ENCODE results near the gene HOXA11. TPM values are rescaled to one million over a fixed set of nuclear protein-coding genes. Genes with fewer than 3 reads are reported as not detected.

Gene HOXA11
- total RNA-seq, 2 donors from 2014 or later: not detected

DNA sequence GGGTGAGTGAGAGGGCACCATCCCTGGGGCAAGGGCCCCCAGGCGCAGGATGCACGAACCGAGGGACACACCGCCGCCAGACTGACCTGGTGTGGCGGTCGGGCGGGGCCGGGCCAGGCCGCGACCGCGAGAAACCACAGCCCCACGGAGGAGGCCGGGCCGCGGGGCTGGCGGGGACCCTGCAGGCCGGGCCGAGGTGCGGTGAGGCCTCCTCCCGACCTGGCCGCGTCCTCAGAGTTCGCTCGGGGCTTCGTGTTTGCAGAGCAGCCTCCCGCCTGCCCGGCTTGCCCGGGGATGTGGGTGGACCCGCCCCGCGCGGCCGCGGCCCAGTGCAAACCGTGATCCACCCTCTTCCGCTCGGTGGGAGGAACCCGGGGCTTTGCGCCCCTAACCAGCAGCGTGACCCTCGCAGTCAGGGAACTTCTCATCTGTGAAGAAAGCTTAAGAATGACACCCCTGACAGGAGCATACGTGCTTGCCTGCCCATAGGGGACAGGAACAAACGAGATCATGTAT, 35.5 kb upstream of the HOXA11 start:
- no peak overlapping the region for H3K27ac ChIP-seq
- no peaks in the 10 kb centered on the region for H3K36me3 ChIP-seq
- H3K4me1 ChIP-seq: peaks cover 0 to 7% of the 10 kb centered on the region in 2 donors
- peak overlapping the region in 1 of 2 donors; percentile 11 for H3K4me3 ChIP-seq
- H3K9me3 ChIP-seq: no peaks in the 10 kb centered on the region
- DNase-seq (ENCODE audit: low spot score): peak; percentile 34
- TF ChIP-seq, protein P1, sequence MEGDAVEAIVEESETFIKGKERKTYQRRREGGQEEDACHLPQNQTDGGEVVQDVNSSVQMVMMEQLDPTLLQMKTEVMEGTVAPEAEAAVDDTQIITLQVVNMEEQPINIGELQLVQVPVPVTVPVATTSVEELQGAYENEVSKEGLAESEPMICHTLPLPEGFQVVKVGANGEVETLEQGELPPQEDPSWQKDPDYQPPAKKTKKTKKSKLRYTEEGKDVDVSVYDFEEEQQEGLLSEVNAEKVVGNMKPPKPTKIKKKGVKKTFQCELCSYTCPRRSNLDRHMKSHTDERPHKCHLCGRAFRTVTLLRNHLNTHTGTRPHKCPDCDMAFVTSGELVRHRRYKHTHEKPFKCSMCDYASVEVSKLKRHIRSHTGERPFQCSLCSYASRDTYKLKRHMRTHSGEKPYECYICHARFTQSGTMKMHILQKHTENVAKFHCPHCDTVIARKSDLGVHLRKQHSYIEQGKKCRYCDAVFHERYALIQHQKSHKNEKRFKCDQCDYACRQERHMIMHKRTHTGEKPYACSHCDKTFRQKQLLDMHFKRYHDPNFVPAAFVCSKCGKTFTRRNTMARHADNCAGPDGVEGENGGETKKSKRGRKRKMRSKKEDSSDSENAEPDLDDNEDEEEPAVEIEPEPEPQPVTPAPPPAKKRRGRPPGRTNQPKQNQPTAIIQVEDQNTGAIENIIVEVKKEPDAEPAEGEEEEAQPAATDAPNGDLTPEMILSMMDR (IDR thresholded peaks at IDR 0.05): no peak
- peaks cover 18 to 34% of the 10 kb centered on the region in 2 donors for H3K27me3 ChIP-seq

- Histone ChIP-seq H3K4me1 (peaks cover 0 to 5% of the 10 kb centered on the region in 2 donors), H3K36me3 (no peaks in the 10 kb centered on the region), H3K9me3 (no peaks in the 10 kb centered on the region), H3K27me3 (peaks cover 18 to 27% of the 10 kb centered on the region in 2 donors), H3K4me3 (no peak overlapping the region), H3K27ac (no peak overlapping the region)
- DNase-seq (ENCODE audit: low spot score): peak; percentile 50
- TF ChIP-seq, protein P1 (IDR thresholded peaks at IDR 0.05): no peak
Measured at GRCh38 chr7:27219821-27220220, 34.8 kb upstream of the HOXA11 start.

- TF ChIP-seq, protein P1 (IDR thresholded peaks at IDR 0.05): no peak
- no peak overlapping the region for H3K27ac ChIP-seq
- no peak for DNase-seq (ENCODE audit: low spot score)
- H3K27me3 ChIP-seq: peaks cover 17 to 28% of the 10 kb centered on the region in 2 donors
- H3K4me3 ChIP-seq: no peak overlapping the region
- H3K36me3 ChIP-seq: no peaks in the 10 kb centered on the region
- H3K9me3 ChIP-seq: no peaks in the 10 kb centered on the region
- H3K4me1 ChIP-seq: peaks cover 0 to 12% of the 10 kb centered on the region in 2 donors
Measured at GRCh38 chr7:27217951-27218350, 32.9 kb upstream of the HOXA11 start.

DNA sequence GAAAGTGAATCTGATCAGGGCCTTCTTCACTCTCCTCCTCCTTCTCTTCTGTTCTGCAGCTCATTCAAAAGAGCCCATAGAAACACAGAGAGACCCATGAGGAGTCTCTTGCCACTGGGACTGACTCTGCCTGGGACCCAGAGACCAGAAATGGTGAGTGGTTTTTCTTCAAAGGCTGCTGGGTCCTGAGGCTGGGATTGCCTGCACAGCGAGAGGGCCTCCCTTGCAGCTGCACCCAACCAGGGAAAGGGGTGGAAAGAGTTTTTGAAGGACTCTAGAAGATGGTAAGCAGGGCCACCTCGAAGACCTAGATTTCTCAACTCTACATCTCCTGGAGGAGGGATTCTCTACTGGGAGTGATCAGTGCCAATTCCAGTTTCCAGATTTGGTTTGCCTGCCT, 30.3 kb upstream of the HOXA11 start:
- H3K27me3 ChIP-seq: peaks cover 12 to 35% of the 10 kb centered on the region in 2 donors
- H3K9me3 ChIP-seq: no peaks in the 10 kb centered on the region
- no peak overlapping the region for H3K4me3 ChIP-seq
- peak; percentile 18 for DNase-seq (ENCODE audit: low spot score)
- H3K27ac ChIP-seq: no peak overlapping the region
- no peaks in the 10 kb centered on the region for H3K36me3 ChIP-seq
- TF ChIP-seq, protein P1 (IDR thresholded peaks at IDR 0.05): no peak
- peaks cover 0 to 16% of the 10 kb centered on the region in 2 donors for H3K4me1 ChIP-seq

- Histone ChIP-seq H3K9me3 (no peaks in the 10 kb centered on the region), H3K36me3 (no peaks in the 10 kb centered on the region), H3K4me3 (no peak overlapping the region), H3K27ac (no peak overlapping the region), H3K27me3 (peaks cover 15 to 32% of the 10 kb centered on the region in 2 donors), H3K4me1 (peaks cover 0 to 15% of the 10 kb centered on the region in 2 donors)
- DNase-seq (ENCODE audit: low spot score): peak; percentile 43
- TF ChIP-seq, protein P1 (IDR thresholded peaks at IDR 0.05): no peak
Measured at GRCh38 chr7:27214239-27214950, 29.4 kb upstream of the HOXA11 start.
